Mesendoderm (in vitro differentiated cells): ENCODE results near the gene GUCY1A2.

ENCODE experiments used
- DNase-seq: peaks from one replicate; pipeline ENCODE4 v3.0.0; 2013
- H2AK5ac ChIP-seq: 2 replicates; pipeline ENCODE4 v1.6.1; 2013; ENCODE audit warnings: low read length, inconsistent platforms
- H2BK120ac ChIP-seq: 2 replicates; pipeline ENCODE4 v1.6.1; 2013; ENCODE audit warnings: low read depth, mild to moderate bottlenecking, low read length, moderate library complexity, mixed read lengths
- H2BK15ac ChIP-seq: replicated peaks from 2 replicates; pipeline ENCODE4 v1.6.1; 2013; ENCODE audit warnings: low read depth, mild to moderate bottlenecking, moderate library complexity
- H2BK5ac ChIP-seq: 2 replicates; pipeline ENCODE4 v1.6.1; 2013; ENCODE audit warnings: low read length, inconsistent platforms
- H3K18ac ChIP-seq: 2 replicates; pipeline ENCODE4 v1.6.1; 2013; ENCODE audit warnings: mild to moderate bottlenecking, low read length, mixed read lengths
- H3K23ac ChIP-seq: one replicate; pipeline ENCODE4 v1.6.1; 2013; ENCODE audit warnings: low read length
- H3K27ac ChIP-seq: 2 replicates; pipeline ENCODE4 v1.5.1; 2013; ENCODE audit warnings: low read depth, mild to moderate bottlenecking, inconsistent platforms, low read length, moderate library complexity
- H3K27me3 ChIP-seq: 2 replicates; pipeline ENCODE4 v1.6.1; 2013; ENCODE audit warnings: low read length, control low read depth, mild to moderate bottlenecking, inconsistent platforms; ENCODE audit not compliant: insufficient read depth, poor library complexity
- H3K36me3 ChIP-seq: 2 replicates; pipeline ENCODE4 v1.6.1; 2013; ENCODE audit warnings: low read length, inconsistent platforms; ENCODE audit not compliant: control insufficient read depth, insufficient read depth
- H3K4ac ChIP-seq: one replicate; pipeline ENCODE4 v1.6.1; 2013; ENCODE audit warnings: low read depth, mild to moderate bottlenecking, low read length, moderate library complexity
- H3K4me1 ChIP-seq: 2 replicates; pipeline ENCODE4 v1.6.1; 2013; ENCODE audit warnings: low read depth, low read length, inconsistent platforms; ENCODE audit not compliant: control insufficient read depth
- H3K4me2 ChIP-seq: 2 replicates; pipeline ENCODE4 v1.6.1; 2013; ENCODE audit warnings: low read length
- H3K4me3 ChIP-seq: 2 replicates; pipeline ENCODE4 v1.5.1; 2013; ENCODE audit warnings: mild to moderate bottlenecking, low read length
- H3K56ac ChIP-seq: one replicate; pipeline ENCODE4 v1.6.1; 2013; ENCODE audit warnings: low read length
- H3K79me1 ChIP-seq: 2 replicates; pipeline ENCODE4 v1.6.1; 2013; ENCODE audit warnings: low read length, inconsistent platforms
- H3K79me2 ChIP-seq: 2 replicates; pipeline ENCODE4 v1.6.1; 2013; ENCODE audit warnings: mild to moderate bottlenecking, low read length; ENCODE audit not compliant: control insufficient read depth, insufficient read depth
- H3K9ac ChIP-seq: 2 replicates; pipeline ENCODE4 v1.6.1; 2013; ENCODE audit warnings: low read length, inconsistent platforms
- H4K5ac ChIP-seq: one replicate; pipeline ENCODE4 v1.6.1; 2013; ENCODE audit warnings: low read length
- H4K8ac ChIP-seq: one replicate; pipeline ENCODE4 v1.6.1; 2013; ENCODE audit warnings: low read depth, mild to moderate bottlenecking, control low read depth, low read length, moderate library complexity
- WGBS: extraction: QIAGEN DNeasy Blood & Tissue Kit; methylation state at CpG from one replicate; pipeline ENCODE4 v1.1.7; 2013; ENCODE audit warnings: low lambda C conversion rate, missing lambda C conversion rate; ENCODE audit not compliant: insufficient coverage; ENCODE audit errors: extremely low coverage; 5-methylcytosine and 5-hydroxymethylcytosine counted together

The GUCY1A2 gene

GRCh38 chr11:106679181-106679580 lies 339.1 kb downstream of the GUCY1A2 start:
- WGBS, result no CpG with 5 or more reads among the region's 3 CpGs
- Histone ChIP-seq H2BK15ac (no peak overlapping the region), H3K56ac (no peak overlapping the region), H2BK120ac (no peak overlapping the region), H4K5ac (no peak overlapping the region), H3K27ac (no peak overlapping the region), H3K4me1 (no peaks in the 10 kb centered on the region), H3K9ac (no peak overlapping the region), H3K4me3 (no peak overlapping the region), H2AK5ac (no peak overlapping the region), H3K4me2 (no peak overlapping the region), H4K8ac (no peak overlapping the region), H3K4ac (no peak overlapping the region), H3K79me2 (no peaks in the 10 kb centered on the region), H3K79me1 (no peaks in the 10 kb centered on the region), H2BK5ac (no peak overlapping the region), H3K23ac (no peak overlapping the region), H3K36me3 (no peaks in the 10 kb centered on the region), H3K18ac (no peak overlapping the region), H3K27me3 (no peaks in the 10 kb centered on the region)
- no peak for DNase-seq

GRCh38 chr11:106670069-106670468 lies 348.2 kb downstream of the GUCY1A2 start:
- H3K4me3 ChIP-seq, result no peak overlapping the region
- no peak overlapping the region for H4K8ac ChIP-seq
- H3K4ac ChIP-seq, result no peak overlapping the region
- DNase-seq, result no peak
- H3K36me3 ChIP-seq, result no peaks in the 10 kb centered on the region
- no peak overlapping the region for H3K23ac ChIP-seq
- H4K5ac ChIP-seq, result no peak overlapping the region
- H2BK15ac ChIP-seq, result no peak overlapping the region
- H3K4me2 ChIP-seq, result no peak overlapping the region
- no peaks in the 10 kb centered on the region for H3K27me3 ChIP-seq
- no peaks in the 10 kb centered on the region for H3K4me1 ChIP-seq
- H3K18ac ChIP-seq, result no peak overlapping the region
- no peak overlapping the region for H2BK5ac ChIP-seq
- H3K56ac ChIP-seq, result no peak overlapping the region
- H3K79me2 ChIP-seq, result no peaks in the 10 kb centered on the region
- no peak overlapping the region for H3K9ac ChIP-seq
- WGBS, result no CpG with 5 or more reads among the region's 1 CpG
- H3K79me1 ChIP-seq, result no peaks in the 10 kb centered on the region
- no peak overlapping the region for H3K27ac ChIP-seq
- no peak overlapping the region for H2AK5ac ChIP-seq
- H2BK120ac ChIP-seq, result no peak overlapping the region

DNA sequence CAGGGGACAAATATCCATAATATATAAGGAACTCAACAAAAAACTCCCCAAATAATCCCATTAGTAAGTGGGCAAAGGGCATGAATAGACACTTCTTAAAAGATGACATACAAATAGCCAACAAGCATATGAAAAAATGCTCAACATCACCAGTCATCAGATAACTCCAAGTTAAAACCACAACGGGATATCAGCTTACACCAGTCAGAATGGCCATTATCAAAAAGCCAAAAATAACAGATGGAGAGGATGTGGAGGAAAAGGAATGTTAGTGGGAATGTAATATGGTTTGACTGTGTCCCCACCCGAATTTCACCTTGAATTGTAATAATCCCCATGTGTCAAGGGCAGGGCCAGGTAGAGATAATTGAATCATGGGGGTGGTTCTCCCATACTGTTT lies 350.1 kb downstream of the GUCY1A2 start:
- H2BK5ac ChIP-seq, result no peak overlapping the region
- H3K23ac ChIP-seq, result no peak overlapping the region
- no peak overlapping the region for H3K18ac ChIP-seq
- no peak overlapping the region for H3K4me2 ChIP-seq
- H3K4me1 ChIP-seq, result no peaks in the 10 kb centered on the region
- no peaks in the 10 kb centered on the region for H3K36me3 ChIP-seq
- no peaks in the 10 kb centered on the region for H3K79me2 ChIP-seq
- no peak for DNase-seq
- H3K27me3 ChIP-seq, result no peaks in the 10 kb centered on the region
- H4K5ac ChIP-seq, result no peak overlapping the region
- no peak overlapping the region for H3K4ac ChIP-seq
- H3K27ac ChIP-seq, result no peak overlapping the region
- H3K9ac ChIP-seq, result no peak overlapping the region
- H3K79me1 ChIP-seq, result no peaks in the 10 kb centered on the region
- H4K8ac ChIP-seq, result no peak overlapping the region
- no peak overlapping the region for H2BK15ac ChIP-seq
- H3K4me3 ChIP-seq, result no peak overlapping the region
- no peak overlapping the region for H2BK120ac ChIP-seq
- no peak overlapping the region for H2AK5ac ChIP-seq
- no CpG with 5 or more reads among the region's 2 CpGs for WGBS
- H3K56ac ChIP-seq, result no peak overlapping the region

GRCh38 chr11:106656646-106657045 lies 361.6 kb downstream of the GUCY1A2 start:
- Histone ChIP-seq H3K79me1 (no peaks in the 10 kb centered on the region), H3K27ac (no peak overlapping the region), H3K56ac (no peak overlapping the region), H3K4ac (no peak overlapping the region), H2AK5ac (no peak overlapping the region), H2BK120ac (no peak overlapping the region), H3K9ac (no peak overlapping the region), H3K18ac (no peak overlapping the region), H4K8ac (no peak overlapping the region), H3K27me3 (no peaks in the 10 kb centered on the region), H3K23ac (no peak overlapping the region), H3K4me1 (no peaks in the 10 kb centered on the region), H4K5ac (no peak overlapping the region), H2BK5ac (no peak overlapping the region), H2BK15ac (no peak overlapping the region), H3K4me3 (no peak overlapping the region), H3K79me2 (no peaks in the 10 kb centered on the region), H3K4me2 (no peak overlapping the region), H3K36me3 (no peaks in the 10 kb centered on the region)
- no peak for DNase-seq
- no CpG with 5 or more reads among the region's 1 CpG for WGBS

DNA sequence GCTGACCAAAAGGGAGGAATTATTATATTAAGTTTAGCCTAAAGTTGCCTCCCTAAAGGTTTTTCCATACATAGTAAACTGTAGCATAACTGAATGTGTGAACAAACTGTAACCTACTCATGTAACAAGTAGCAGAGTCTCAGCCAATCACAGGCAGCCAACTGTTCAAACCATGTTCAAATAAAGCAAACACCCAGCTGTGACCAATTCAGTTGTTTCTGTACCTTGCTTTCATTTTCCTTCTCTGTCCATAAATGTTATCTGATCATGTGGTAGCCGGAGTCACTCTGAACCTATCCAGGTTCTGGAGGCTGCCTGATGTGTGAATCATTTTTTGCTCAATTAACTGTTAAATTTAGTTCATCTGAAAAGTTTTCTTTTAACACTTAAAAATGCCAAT lies 373.5 kb downstream of the GUCY1A2 start:
- H2BK120ac ChIP-seq, result no peak overlapping the region
- H3K18ac ChIP-seq, result no peak overlapping the region
- no peak overlapping the region for H3K56ac ChIP-seq
- H2BK15ac ChIP-seq, result no peak overlapping the region
- no peak overlapping the region for H3K9ac ChIP-seq
- WGBS, result no CpG with 5 or more reads among the region's 1 CpG
- DNase-seq, result no peak
- no peaks in the 10 kb centered on the region for H3K79me2 ChIP-seq
- H3K27ac ChIP-seq, result no peak overlapping the region
- H2AK5ac ChIP-seq, result no peak overlapping the region
- no peak overlapping the region for H3K4ac ChIP-seq
- no peak overlapping the region for H3K4me2 ChIP-seq
- H3K4me3 ChIP-seq, result no peak overlapping the region
- H3K23ac ChIP-seq, result no peak overlapping the region
- no peak overlapping the region for H2BK5ac ChIP-seq
- no peaks in the 10 kb centered on the region for H3K36me3 ChIP-seq
- no peaks in the 10 kb centered on the region for H3K4me1 ChIP-seq
- no peaks in the 10 kb centered on the region for H3K79me1 ChIP-seq
- H4K5ac ChIP-seq, result no peak overlapping the region
- H4K8ac ChIP-seq, result no peak overlapping the region
- no peaks in the 10 kb centered on the region for H3K27me3 ChIP-seq

- H3K18ac ChIP-seq, result no peak overlapping the region
- no peak overlapping the region for H3K27ac ChIP-seq
- H3K56ac ChIP-seq, result no peak overlapping the region
- no peaks in the 10 kb centered on the region for H3K79me2 ChIP-seq
- no peak overlapping the region for H2BK5ac ChIP-seq
- no peak overlapping the region for H3K4me3 ChIP-seq
- no peak overlapping the region for H2AK5ac ChIP-seq
- H3K4me2 ChIP-seq, result no peak overlapping the region
- no peaks in the 10 kb centered on the region for H3K4me1 ChIP-seq
- no peak overlapping the region for H3K4ac ChIP-seq
- H2BK15ac ChIP-seq, result no peak overlapping the region
- WGBS, result no CpG with 5 or more reads among the region's 1 CpG
- no peaks in the 10 kb centered on the region for H3K79me1 ChIP-seq
- no peaks in the 10 kb centered on the region for H3K27me3 ChIP-seq
- no peak overlapping the region for H4K8ac ChIP-seq
- no peak overlapping the region for H4K5ac ChIP-seq
- H2BK120ac ChIP-seq, result no peak overlapping the region
- H3K9ac ChIP-seq, result no peak overlapping the region
- H3K36me3 ChIP-seq, result no peaks in the 10 kb centered on the region
- H3K23ac ChIP-seq, result no peak overlapping the region
- no peak for DNase-seq
Observed at GRCh38 chr11:106642331-106642730, 375.9 kb downstream of the GUCY1A2 start.
